Activated T-cell treated with anti-CD3 and anti-CD28 coated beads for 4 hours (primary cell): ENCODE data around the gene NCMAP.

ENCODE experiments used
- DNase-seq: peaks from one replicate; pipeline ENCODE4 v3.0.0-alpha.2; 2020

Gene NCMAP

DNA sequence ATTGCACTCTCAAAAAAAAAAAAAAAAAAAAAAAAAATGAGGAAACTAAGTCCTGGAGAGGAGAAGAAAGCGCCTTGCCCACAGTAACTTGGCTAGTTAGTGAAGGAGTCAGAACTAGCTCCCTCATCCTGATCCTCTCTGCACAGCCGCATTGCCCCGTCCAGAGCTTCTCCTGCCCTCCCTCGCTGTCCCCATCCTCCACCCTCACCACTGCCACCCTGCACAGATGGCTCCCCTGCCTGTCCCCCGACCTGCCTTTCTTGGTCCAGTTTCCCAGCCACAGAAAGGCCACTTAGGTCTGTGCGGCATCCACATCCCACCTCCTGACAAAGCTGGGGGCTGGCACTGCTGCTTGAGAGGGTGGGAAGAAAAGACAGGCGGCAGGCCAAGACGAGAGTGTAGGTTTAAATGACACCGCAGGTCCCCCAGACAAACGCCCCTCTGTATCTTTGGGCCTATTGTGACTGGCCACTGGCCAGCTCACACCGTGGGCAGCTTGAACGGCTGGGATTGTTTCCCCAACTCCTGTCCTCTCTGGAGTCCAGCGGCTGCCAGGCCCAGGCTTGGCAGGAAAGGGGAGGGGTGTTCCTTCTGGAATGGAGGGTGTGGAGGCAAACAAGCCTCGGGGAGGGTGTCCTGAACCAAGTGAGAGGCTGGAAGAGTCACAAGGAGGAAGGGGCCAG, 20.2 kb downstream of the NCMAP start:
- DNase-seq, result no peak

- no peak for DNase-seq
Observed at GRCh38 chr1:24578846-24579245, 23.0 kb downstream of the NCMAP start.

DNA sequence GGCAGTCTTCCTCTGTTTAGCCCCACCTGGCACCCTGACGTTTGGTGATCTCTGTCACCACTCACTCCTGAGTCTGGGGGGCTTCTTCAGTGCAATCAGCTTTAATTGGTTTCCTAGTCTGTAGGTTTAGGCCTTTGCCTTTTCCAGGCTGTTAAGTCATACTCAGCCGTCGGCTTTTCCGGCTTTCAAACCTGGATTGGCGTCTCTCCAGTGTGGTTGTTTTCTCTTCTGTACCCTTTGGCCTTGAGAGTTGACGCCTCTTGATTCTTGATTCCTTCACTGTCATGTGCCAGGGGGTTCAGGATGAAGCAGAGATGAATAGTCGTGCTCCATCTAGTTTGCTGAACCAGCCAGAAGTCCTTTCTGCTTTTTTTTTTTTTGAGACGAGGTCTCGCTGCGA, 24.9 kb downstream of the NCMAP start:
- DNase-seq, result no peak

GRCh38 chr1:24584171-24584647, 28.3 kb downstream of the NCMAP start:
- DNase-seq, result no peak

- DNase-seq, result no peak
Observed at GRCh38 chr1:24586119-24586518, 30.2 kb downstream of the NCMAP start.

GRCh38 chr1:24586970-24587820, 31.3 kb downstream of the NCMAP start:
- peak; percentile 42 for DNase-seq

GRCh38 chr1:24588573-24588972, 32.7 kb downstream of the NCMAP start:
- no peak for DNase-seq

- DNase-seq, result no peak
Observed at GRCh38 chr1:24589200-24589599, 33.3 kb downstream of the NCMAP start.

- DNase-seq, result no peak
Observed at GRCh38 chr1:24591781-24592180, 35.9 kb downstream of the NCMAP start.

DNA sequence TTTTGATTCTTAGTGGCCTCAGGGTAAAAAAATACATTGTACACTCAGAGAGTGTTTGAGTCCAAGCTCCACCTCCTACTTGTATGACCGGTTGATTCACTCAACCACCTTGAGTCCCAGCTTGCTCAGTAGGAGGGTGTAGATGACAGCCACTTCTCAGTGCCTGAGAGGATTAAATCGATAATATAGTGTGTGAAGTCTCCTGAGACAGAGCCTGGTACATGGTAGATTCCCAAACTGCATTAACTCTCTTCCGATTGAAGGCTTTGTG, 38.4 kb downstream of the NCMAP start:
- DNase-seq, result no peak

DNA sequence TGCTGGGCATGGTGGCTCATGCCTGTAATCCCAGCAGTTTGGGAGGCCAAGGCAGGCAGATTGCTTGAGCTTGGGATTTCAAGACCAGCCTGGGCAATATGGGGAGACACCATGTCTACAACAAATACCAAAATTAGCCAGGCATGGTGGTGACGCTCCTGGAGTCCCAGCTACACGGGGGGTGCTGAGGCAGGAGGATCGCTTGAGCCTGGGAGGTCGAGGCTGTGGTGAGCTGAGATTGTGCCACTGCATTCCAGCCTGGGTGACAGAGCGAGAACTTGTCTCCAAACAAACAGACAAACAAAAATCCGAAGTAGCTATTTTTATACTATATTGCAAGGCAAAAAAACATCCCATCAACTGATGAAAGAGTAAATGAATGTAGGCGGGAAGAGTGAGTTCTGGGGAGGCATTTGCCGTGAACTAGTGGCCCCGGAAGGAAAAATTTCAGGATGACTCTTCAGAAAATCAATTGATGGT, 40.6 kb downstream of the NCMAP start:
- no peak for DNase-seq

DNA sequence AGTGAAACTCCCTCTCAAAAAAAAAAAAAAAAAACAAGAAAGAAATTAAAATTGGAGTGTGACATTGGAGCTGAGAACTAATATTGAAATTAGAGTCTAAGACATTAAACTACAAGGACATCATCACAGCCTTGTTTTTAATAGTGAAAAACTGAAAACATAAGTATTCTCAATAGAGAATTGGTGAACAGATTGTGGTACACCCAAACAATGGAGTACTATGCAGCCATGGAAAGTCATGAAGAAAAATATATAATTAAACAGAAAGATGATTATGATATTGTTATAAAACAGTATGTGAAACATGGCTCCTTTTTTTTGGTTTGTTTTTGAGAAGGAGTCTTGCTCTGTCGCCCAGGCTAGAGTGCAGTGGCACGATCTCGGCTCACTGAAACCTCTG, 43.4 kb downstream of the NCMAP start:
- DNase-seq, result no peak

DNA sequence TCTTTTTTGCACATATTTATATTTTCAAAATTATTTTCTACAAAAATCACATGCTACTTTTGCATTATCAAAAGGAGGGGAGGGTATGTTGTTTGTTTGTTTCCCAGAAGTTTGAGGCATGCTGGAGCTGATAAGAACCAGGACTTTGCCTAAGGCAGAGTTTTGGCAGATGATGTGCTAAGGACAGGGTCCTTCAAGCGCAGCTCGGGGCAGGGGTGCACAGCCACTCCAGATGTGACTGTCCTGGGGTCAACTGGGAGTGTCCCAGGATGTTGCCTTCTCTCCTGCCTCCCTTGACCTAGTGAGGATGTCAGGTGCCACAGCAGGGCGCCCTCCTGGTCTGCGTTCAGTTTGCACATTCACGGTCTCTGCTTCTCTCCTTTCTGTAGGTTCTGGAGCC, 44.7 kb downstream of the NCMAP start:
- no peak for DNase-seq

- DNase-seq, result no peak
Observed at GRCh38 chr1:24605534-24606295, 49.8 kb downstream of the NCMAP start.

DNA sequence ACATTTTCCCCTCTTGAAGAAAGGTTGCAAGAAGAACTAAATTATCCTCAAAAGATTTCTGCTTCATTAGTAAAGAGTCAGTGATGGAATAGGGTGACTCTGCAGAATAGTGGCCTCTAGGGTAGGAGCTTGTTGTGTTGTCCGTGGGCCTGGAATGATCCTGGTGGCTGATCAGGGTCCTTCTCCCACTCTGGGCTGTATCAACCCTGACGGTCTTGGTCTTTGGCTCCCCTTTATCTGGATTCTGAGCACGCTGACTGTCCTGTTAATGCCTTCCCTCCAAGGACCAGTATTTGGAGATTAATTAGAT, 50.4 kb downstream of the NCMAP start:
- DNase-seq, result no peak

- DNase-seq, result no peak
Observed at GRCh38 chr1:24606621-24607020, 50.7 kb downstream of the NCMAP start.

- DNase-seq, result no peak
Observed at GRCh38 chr1:24609949-24610517, 54.1 kb downstream of the NCMAP start.

DNA sequence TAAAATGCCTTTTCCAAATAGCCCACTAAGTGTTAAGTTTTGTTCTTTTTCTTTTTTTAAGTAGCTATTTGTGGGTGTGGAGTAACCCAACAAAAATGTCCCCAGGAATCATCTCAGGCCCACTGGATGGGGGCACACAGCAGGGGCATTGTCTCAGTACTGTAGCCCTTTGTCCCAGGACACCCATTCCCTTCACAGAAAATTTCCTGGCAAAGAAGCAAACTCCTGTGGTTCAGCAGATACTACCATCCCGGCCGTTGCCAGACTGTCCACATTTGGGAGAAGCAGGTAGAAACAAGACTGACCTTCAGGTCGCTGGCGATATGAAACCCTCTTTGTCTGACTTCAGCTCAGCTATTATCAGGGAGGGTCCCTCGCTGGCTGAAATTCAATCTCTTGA, 63.5 kb downstream of the NCMAP start:
- no peak for DNase-seq

GRCh38 chr1:24620678-24621077, 64.8 kb downstream of the NCMAP start:
- no peak for DNase-seq

- DNase-seq, result no peak
Observed at GRCh38 chr1:24621121-24621520, 65.2 kb downstream of the NCMAP start.

DNA sequence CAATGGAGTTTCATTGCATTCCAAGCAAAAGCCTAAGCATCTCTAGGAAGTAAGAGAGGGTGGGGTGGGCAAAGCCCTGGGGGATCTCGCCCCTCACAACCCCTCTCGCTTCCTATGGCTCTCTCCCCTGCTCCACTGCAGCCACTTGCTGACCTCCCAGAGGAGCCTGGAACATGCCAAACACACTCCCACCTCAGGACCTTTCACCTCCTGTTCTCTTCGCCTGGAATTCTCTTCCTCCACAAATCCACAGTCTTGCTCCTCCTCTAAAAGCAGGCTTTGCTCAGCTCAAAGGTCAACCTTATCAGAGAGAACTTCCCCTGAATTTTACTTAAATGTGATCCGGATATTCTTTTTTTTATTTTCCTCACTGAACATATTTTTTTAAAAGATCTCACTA, 66.3 kb downstream of the NCMAP start:
- DNase-seq, result no peak

DNA sequence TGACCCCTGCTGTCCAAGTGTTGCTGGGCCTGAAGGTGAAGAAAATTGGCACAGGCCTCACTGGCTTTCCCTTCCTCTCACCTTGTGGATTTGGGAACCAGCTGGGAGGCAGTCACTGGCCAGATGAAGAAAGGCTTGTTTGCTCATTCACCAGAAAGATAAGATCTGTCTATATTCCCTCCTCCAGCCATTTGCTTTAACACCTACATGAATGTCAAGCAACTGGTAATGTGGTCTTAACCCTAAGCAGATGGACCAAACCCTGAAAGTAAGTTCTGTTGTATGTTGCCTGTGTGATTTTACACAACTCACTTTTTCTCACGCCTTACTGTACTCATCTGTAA, 76.9 kb downstream of the NCMAP start:
- DNase-seq, result no peak

DNA sequence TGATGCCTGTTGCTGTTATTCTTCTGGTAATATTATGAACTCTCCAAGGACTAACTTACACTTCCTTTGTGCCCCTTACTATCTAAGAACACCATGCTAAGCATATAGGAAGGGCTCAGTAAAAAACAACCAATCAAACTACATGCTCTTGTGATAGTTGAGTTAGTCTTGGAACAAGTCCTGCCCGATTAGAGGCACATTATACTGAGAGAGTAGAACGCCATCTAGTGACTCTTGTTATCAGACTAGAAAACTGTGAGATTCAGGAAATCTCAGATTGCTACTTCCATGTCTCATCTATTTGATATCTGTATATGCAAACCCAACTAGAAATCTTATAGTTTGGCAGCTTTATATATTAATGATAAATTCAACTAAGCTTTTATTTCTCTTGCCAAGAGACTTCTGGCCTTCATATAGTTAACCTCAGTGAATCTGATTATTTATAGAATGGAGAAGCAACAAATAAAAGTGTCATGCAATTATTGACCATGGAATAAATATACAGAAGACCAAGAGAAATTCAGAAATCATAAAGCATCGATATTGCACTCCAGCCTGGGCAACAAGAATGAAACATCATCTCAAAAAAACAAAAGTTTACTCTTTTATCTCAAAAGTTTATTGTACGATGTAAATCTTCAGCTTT, 79.4 kb downstream of the NCMAP start:
- DNase-seq, result no peak
